HL-60 (cell line): ENCODE measurements around the gene PNCK.

ENCODE experiments used
- CTCF ChIP-seq: IDR thresholded peaks from one replicate; pipeline ENCODE4 v1.5.1; 2011; ENCODE audit warnings: low read length, control low read depth, inconsistent platforms; ENCODE audit not compliant: insufficient read depth
- POLR2AphosphoS5 ChIP-seq: IDR thresholded peaks from 2 replicates; pipeline ENCODE4 v1.6.1; 2012; ENCODE audit warnings: low read depth
- REST ChIP-seq: IDR thresholded peaks from 2 replicates; pipeline ENCODE4 v1.6.1; 2012; ENCODE audit warnings: low read depth; ENCODE audit not compliant: insufficient replicate concordance
- SPI1 ChIP-seq: IDR thresholded peaks from 2 replicates; pipeline ENCODE4 v1.6.1; 2012; ENCODE audit warnings: low read depth, mild to moderate bottlenecking, borderline replicate concordance

- TF ChIP-seq POLR2AphosphoS5: no peak
- no peak for TF ChIP-seq CTCF
- TF ChIP-seq SPI1: no peak
- no peak for TF ChIP-seq REST
Observed at GRCh38 chrX:153657161-153657560, 16.5 kb downstream of the PNCK start.
